H1 (cell line): ENCODE measurements around the gene ATP2C1. TPM values are rescaled to one million over a fixed set of nuclear protein-coding genes. Genes with fewer than 3 reads are reported as not detected.

Source experiments
- CTBP2 ChIP-seq: IDR thresholded peaks from 2 replicates; pipeline ENCODE4 v1.7.0; 2011; ENCODE audit warnings: borderline replicate concordance, mild to moderate bottlenecking, moderate library complexity, mixed read lengths, low read length; ENCODE audit not compliant: insufficient read depth, insufficient read length
- EZH2 ChIP-seq: fragments of 200-600 bp; sonication (generic); IDR thresholded peaks from 2 replicates; pipeline ENCODE4 v1.7.1; 2012; ENCODE audit warnings: low read depth, mild to moderate bottlenecking, moderate library complexity, low read length, inconsistent platforms; ENCODE audit not compliant: severe bottlenecking
- polyA plus RNA-seq, 7 experiments: library from polyadenylated mRNA; depleted of rRNA in 3 of 7; stranded (reverse) in 5 of 7; unstranded in 2 of 7; fragments of >200 nt in 5 of 7; fragments of 200-250 nt in 2 of 7; gene quantifications; 1 replicate in 5 of 7; 2 replicates in 1 of 7; 4 replicates in 1 of 7; pipeline versions ENCODE4 v1.2.1 to v1.2.3, GENCODE V29; 2011 to 2013; ENCODE audit warnings: missing spikeins in 2 of 7, mixed read lengths in 2 of 7
- total RNA-seq: library from RNA; stranded (reverse); fragmentation: NEBNext Ultra II Directional; extraction: Animal tissue kit (Norgen Biotek cat#: 25700); gene quantifications from 2 replicates; pipeline ENCODE4 v1.2.1, GENCODE V29; 2021
- TF ChIP-seq, protein P1 (sequence below): IDR thresholded peaks from 2 replicates; pipeline ENCODE4 v1.6.1; 2012; ENCODE audit warnings: low read length, inconsistent platforms

The ATP2C1 gene
- total and polyA plus RNA-seq, 2 of the 8 experiments (the other 6 are each of a cell fraction or from before 2014, with no cell fraction given), result 50.7 to 68.5 TPM

- TF ChIP-seq CTBP2, result no peak
- TF ChIP-seq, protein P1, sequence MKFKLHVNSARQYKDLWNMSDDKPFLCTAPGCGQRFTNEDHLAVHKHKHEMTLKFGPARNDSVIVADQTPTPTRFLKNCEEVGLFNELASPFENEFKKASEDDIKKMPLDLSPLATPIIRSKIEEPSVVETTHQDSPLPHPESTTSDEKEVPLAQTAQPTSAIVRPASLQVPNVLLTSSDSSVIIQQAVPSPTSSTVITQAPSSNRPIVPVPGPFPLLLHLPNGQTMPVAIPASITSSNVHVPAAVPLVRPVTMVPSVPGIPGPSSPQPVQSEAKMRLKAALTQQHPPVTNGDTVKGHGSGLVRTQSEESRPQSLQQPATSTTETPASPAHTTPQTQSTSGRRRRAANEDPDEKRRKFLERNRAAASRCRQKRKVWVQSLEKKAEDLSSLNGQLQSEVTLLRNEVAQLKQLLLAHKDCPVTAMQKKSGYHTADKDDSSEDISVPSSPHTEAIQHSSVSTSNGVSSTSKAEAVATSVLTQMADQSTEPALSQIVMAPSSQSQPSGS, result no peak
- no peak for TF ChIP-seq EZH2
Measured at GRCh38 chr3:130854208-130854864, 39.5 kb upstream of the ATP2C1 start (continued).
